K562 (cell line): Measurements from ENCODE around the gene SGIP1. TPM values are rescaled to one million over a fixed set of nuclear protein-coding genes. Genes with fewer than 3 reads are reported as not detected.

Source experiments
- ATAC-seq: fragments of 200-7000 bp; cut with Tn5 transposase; 3 replicates; pipeline ENCODE4 v1.9.1; 2020; ENCODE audit warnings: moderate library complexity
- BruUV-seq: library from RNA; stranded (reverse); fragments of 400-500 nt; replicated peaks from 2 replicates; lab custom pipeline; 2021; lab: Mats Ljungman, UMichigan
- CTCF ChIA-PET: fragments of 300-600 bp; formaldehyde crosslinking; extraction: SDS; loops from one replicate; lab custom pipeline; 2021; ENCODE audit warnings: low intra/inter-chr PET ratio; lab: Yijun Ruan, JAX
- POLR2A ChIA-PET: fragments of 300-600, 350-650 bp; sonication (Branson Sonifier 250); formaldehyde crosslinking; extraction: SDS; loops from one replicate; lab custom pipeline; 2021; ENCODE audit warnings: antibody characterized with exemption, inconsistent platforms; lab: Yijun Ruan, JAX
- DNase-seq, 4 experiments: peaks; one replicate each; pipeline versions ENCODE4 v3.0.0 to v3.0.0-alpha.2; 2011 to 2018; ENCODE audit warnings: low spot score in 3 of 4, mixed read lengths in 3 of 4; ENCODE audit errors: extremely low read depth in 1 of 4
- FAIRE-seq: peaks from 2 replicates; lab custom pipeline; 2011; peaks lifted over from hg19 to GRCh38; lab: Jason Lieb, UNC
- H2AFZ ChIP-seq: 2 replicates; pipeline ENCODE4 v1.6.0; 2011; ENCODE audit warnings: low read depth, low read length, control low read depth, inconsistent platforms
- H3K27ac ChIP-seq: fragments of 200-600 bp; 3 replicates; pipeline ENCODE4 v1.8.0; 2011; ENCODE audit warnings: low read depth, mild to moderate bottlenecking, control low read depth, inconsistent platforms, low read length, moderate library complexity, mixed read lengths; ENCODE audit errors: extremely low read depth
- H3K27me3 ChIP-seq, 2 experiments: fragments of 300-600 bp in 1 of 2; 2 replicates in 1 of 2; 3 replicates in 1 of 2; pipeline versions ENCODE4 v1.6.0 to v1.8.0; 2011; ENCODE audit warnings: inconsistent platforms in 2 of 2, low read length in 2 of 2, mild to moderate bottlenecking in 1 of 2, mixed read lengths in 1 of 2, moderate library complexity in 1 of 2; ENCODE audit not compliant: control insufficient read depth in 2 of 2, insufficient read depth in 2 of 2
- H3K36me3 ChIP-seq: fragments of 300-600 bp; 3 replicates; pipeline ENCODE4 v1.8.0; 2011; ENCODE audit warnings: mild to moderate bottlenecking, low read length, inconsistent platforms; ENCODE audit not compliant: control insufficient read depth, insufficient read depth
- H3K4me1 ChIP-seq, 2 experiments: fragments of 200-600 bp in 1 of 2; replicated peaks in 1 of 2; 2 replicates in 1 of 2; 3 replicates in 1 of 2; pipeline versions ENCODE4 v1.5.1 to v1.8.0; 2011; ENCODE audit warnings: inconsistent platforms in 2 of 2, low read length in 2 of 2, mild to moderate bottlenecking in 1 of 2, mixed read lengths in 1 of 2, moderate library complexity in 1 of 2; ENCODE audit not compliant: control insufficient read depth in 2 of 2, insufficient read depth in 2 of 2
- H3K4me2 ChIP-seq: 2 replicates; pipeline ENCODE4 v1.6.1; 2011; ENCODE audit warnings: low read length, control low read depth, inconsistent platforms, mixed read lengths; ENCODE audit not compliant: insufficient read depth
- H3K4me3 ChIP-seq: fragments of 200-600 bp; sonication (generic), shearing (Covaris generic); 2 replicates; pipeline ENCODE4 v1.5.1; 2016; ENCODE audit warnings: control low read depth, inconsistent platforms
- H3K79me2 ChIP-seq: fragments of 200-600 bp; 3 replicates; pipeline ENCODE4 v1.8.0; 2011; ENCODE audit warnings: low read length, inconsistent platforms; ENCODE audit not compliant: control insufficient read depth, insufficient read depth
- H3K9ac ChIP-seq, 2 experiments: 2 replicates each; pipeline versions ENCODE4 v1.6.0 to v1.6.1; 2011; ENCODE audit warnings: low read depth in 2 of 2, low read length in 2 of 2, control low read depth in 1 of 2, inconsistent platforms in 1 of 2, mild to moderate bottlenecking in 1 of 2, mixed read lengths in 1 of 2; ENCODE audit not compliant: insufficient read depth in 1 of 2
- H3K9me1 ChIP-seq: one replicate; pipeline ENCODE4 v1.6.0; 2011; ENCODE audit warnings: inconsistent platforms, mild to moderate bottlenecking, low read length, moderate library complexity; ENCODE audit not compliant: control insufficient read depth, insufficient read depth
- H3K9me3 ChIP-seq: replicated peaks from 2 replicates; pipeline ENCODE4 v1.5.1; 2011; ENCODE audit warnings: low read depth, low read length, inconsistent platforms; ENCODE audit not compliant: control insufficient read depth, insufficient read depth
- H4K20me1 ChIP-seq: replicated peaks from 2 replicates; pipeline ENCODE4 v1.6.1; 2011; ENCODE audit warnings: low read length, inconsistent platforms, mixed read lengths; ENCODE audit not compliant: control insufficient read depth, insufficient read depth
- COPS2 ChIP-seq: fragments of 450-650 bp; conservative IDR thresholded peaks from 2 replicates; pipeline ENCODE4 v1.6.1; 2016; ENCODE audit warnings: mild to moderate bottlenecking, moderate library complexity
- FOXJ2 ChIP-seq: fragments of 200-800 bp; sonication (Bioruptor generic); IDR thresholded peaks from 2 replicates; pipeline ENCODE4 v1.6.1; 2016; ENCODE audit warnings: missing genetic modification characterization, missing compliant biosample characterization
- MYNN ChIP-seq, 2 experiments: sonication (generic); formaldehyde crosslinking in 1 of 2; IDR thresholded peaks; 2 replicates each; pipeline versions ENCODE4 v1.5.0 to v1.6.1; 2016 to 2020; ENCODE audit warnings: antibody characterized with exemption in 1 of 2, missing genetic modification reagents in 1 of 2
- NR2C1 ChIP-seq, 2 experiments: fragments of 450-650 bp; IDR thresholded peaks; 2 replicates each; pipeline ENCODE4 v1.6.1; 2017; ENCODE audit warnings: mild to moderate bottlenecking in 2 of 2, antibody characterized with exemption in 1 of 2, inconsistent platforms in 1 of 2, missing compliant biosample characterization in 1 of 2, missing genetic modification characterization in 1 of 2
- PHTF2 ChIP-seq: fragments of 250-450 bp; sonication (Bioruptor Pico); IDR thresholded peaks from 2 replicates; pipeline ENCODE4 v1.5.0; 2021; ENCODE audit warnings: mild to moderate bottlenecking
- RCOR1 ChIP-seq, 2 experiments: IDR thresholded peaks; 2 replicates each; pipeline ENCODE4 v1.6.1; 2012; ENCODE audit warnings: low read depth in 2 of 2, low read length in 2 of 2, borderline replicate concordance in 1 of 2, improper control_type of control experiment in 1 of 2
- ZNF263 ChIP-seq: sonication (generic); formaldehyde crosslinking; IDR thresholded peaks from 2 replicates; pipeline ENCODE4 v1.8.0; 2022; ENCODE audit warnings: mild to moderate bottlenecking, missing genetic modification reagents, borderline replicate concordance
- WGBS: fragments of 100-300 bp; shearing (Covaris generic); methylation state at CpG from one replicate; pipeline ENCODE4 v1.1.6; 2016; ENCODE audit warnings: low coverage, mixed read lengths; ENCODE audit not compliant: insufficient coverage; ENCODE audit errors: missing lambda C conversion rate; 5-methylcytosine and 5-hydroxymethylcytosine counted together
- in situ Hi-C: fragments of 300-500 bp; cut with MboI; formaldehyde crosslinking; loops from 4 replicates; pipeline ENCODE4 v1.15.0; 2018; ENCODE audit warnings: inconsistent platforms, mixed read lengths
- intact Hi-C: fragments of 100-400 bp; cut with micrococcal nuclease; formaldehyde crosslinking; loops from 2 replicates; pipeline ENCODE4 v1.14.2; 2022
- polyA plus RNA-seq, 8 experiments: library from polyadenylated mRNA; depleted of rRNA in 4 of 8; stranded (reverse) in 5 of 8; unstranded in 3 of 8; fragments of >200 nt; fragmentation: Nextera tagmentation in 2 of 8; fragmentation: Illumina TruSeq in 1 of 8; extraction: Ambion mirVana in 2 of 8; extraction: Trizol in 1 of 8; gene quantifications; 2 replicates each; pipeline versions ENCODE4 v1.2.1 to v1.2.3, GENCODE V29; 2011 to 2014; ENCODE audit warnings: inconsistent platforms in 1 of 8, missing spikeins in 1 of 8
- total RNA-seq, 7 experiments: library from RNA; depleted of rRNA in 6 of 7; stranded (reverse); fragments of >200 nt in 6 of 7; fragmentation: Illumina TruSeq in 2 of 7; extraction: Trizol in 2 of 7; gene quantifications; 2 replicates each; pipeline versions ENCODE4 v1.2.1 to v1.2.3, GENCODE V29; 2011 to 2021; ENCODE audit warnings: low replicate concordance in 1 of 7
- TF ChIP-seq, protein P1 (sequence below), 2 experiments: fragments of 450-650 bp in 1 of 2; sonication (generic) in 1 of 2; formaldehyde crosslinking in 1 of 2; IDR thresholded peaks in 1 of 2; conservative IDR thresholded peaks in 1 of 2; 2 replicates each; pipeline versions ENCODE4 v1.6.1 to v1.8.1; 2016 to 2023; ENCODE audit warnings: mild to moderate bottlenecking in 2 of 2, moderate library complexity in 2 of 2, inconsistent platforms in 1 of 2, missing genetic modification reagents in 1 of 2
- TF ChIP-seq, protein P2 (sequence below): sonication (generic); formaldehyde crosslinking; IDR thresholded peaks from 2 replicates; pipeline ENCODE4 v1.8.0; 2022; ENCODE audit warnings: mild to moderate bottlenecking, low read depth, missing genetic modification reagents
- TF ChIP-seq, protein P3 (sequence below): sonication (generic); formaldehyde crosslinking; IDR thresholded peaks from 2 replicates; pipeline ENCODE4 v1.8.0; 2022; ENCODE audit warnings: missing genetic modification reagents, mild to moderate bottlenecking, borderline replicate concordance
- TF ChIP-seq, protein P4 (sequence below): sonication (generic); formaldehyde crosslinking; IDR thresholded peaks from 2 replicates; pipeline ENCODE4 v1.5.0; 2020; ENCODE audit warnings: missing genetic modification reagents

Gene SGIP1
- total and polyA plus RNA-seq, 9 of the 15 experiments (the other 6 are each of a cell fraction or from before 2014, with no cell fraction given): 0.07 to 0.35 TPM; not detected in 7

DNA sequence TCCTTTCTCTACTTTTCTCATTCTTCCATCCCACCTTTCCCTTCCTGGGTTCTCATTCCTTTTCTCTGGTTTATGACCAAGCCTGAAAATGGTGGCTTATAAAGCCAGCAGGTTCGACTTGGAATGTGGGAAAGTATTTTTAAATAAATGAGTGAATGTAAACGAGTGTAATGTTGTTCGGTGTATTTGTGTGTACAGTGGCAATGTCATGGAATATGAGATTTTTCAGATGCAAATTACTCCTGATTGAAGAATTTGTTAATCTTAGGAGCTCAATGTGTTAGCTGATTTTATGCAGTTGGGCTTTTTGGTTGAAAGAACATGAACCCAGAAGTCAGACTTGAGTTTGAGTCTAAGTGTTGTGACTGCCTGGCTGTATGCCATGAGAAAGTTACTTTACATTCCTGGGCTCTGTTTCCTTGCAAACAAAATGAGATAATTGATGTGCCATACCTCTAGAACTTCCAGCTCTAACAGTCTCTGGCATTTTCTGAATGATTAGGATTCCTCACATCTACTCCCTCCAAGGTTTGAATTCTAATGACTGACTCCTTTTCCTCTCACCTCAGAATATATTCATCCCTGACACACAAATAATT, 6.6 kb downstream of the SGIP1 start:
- FAIRE-seq: no peak
- Histone ChIP-seq H3K36me3 (no peaks in the 10 kb centered on the region), H3K27me3 (peaks cover 0 to 2% of the 10 kb centered on the region in 2 experiments; a peak in 1 of 5 replicates), H4K20me1 (no peaks in the 10 kb centered on the region), H3K4me2 (no peak overlapping the region), H3K4me1 (no peaks in the 10 kb centered on the region), H3K9me3 (no peaks in the 10 kb centered on the region), H3K27ac (no peak overlapping the region), H3K9me1 (no peaks in the 10 kb centered on the region), H2AFZ (no peak overlapping the region), H3K9ac (no peak overlapping the region), H3K4me3 (no peak overlapping the region), H3K79me2 (no peaks in the 10 kb centered on the region)
- BruUV-seq: no TSS peak
- ChIA-PET POLR2A (no interaction called here), CTCF (no interaction called here)
- intact Hi-C loops (no loop called here), in situ Hi-C loops (no loop called here)
- TF ChIP-seq COPS2: no peak
- no peak for TF ChIP-seq NR2C1 (IDR thresholded peaks at IDR 0.05)
- TF ChIP-seq NR2C1 (tag; IDR thresholded peaks at IDR 0.05): no peak
- TF ChIP-seq PHTF2: no peak
- TF ChIP-seq, protein P1, sequence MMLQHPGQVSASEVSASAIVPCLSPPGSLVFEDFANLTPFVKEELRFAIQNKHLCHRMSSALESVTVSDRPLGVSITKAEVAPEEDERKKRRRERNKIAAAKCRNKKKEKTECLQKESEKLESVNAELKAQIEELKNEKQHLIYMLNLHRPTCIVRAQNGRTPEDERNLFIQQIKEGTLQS (IDR thresholded peaks at IDR 0.05): no peak
- TF ChIP-seq, protein P1 (CRISPR knock-in tag; conservative IDR thresholded peaks at IDR 0.05): no peak
- TF ChIP-seq, protein P2, sequence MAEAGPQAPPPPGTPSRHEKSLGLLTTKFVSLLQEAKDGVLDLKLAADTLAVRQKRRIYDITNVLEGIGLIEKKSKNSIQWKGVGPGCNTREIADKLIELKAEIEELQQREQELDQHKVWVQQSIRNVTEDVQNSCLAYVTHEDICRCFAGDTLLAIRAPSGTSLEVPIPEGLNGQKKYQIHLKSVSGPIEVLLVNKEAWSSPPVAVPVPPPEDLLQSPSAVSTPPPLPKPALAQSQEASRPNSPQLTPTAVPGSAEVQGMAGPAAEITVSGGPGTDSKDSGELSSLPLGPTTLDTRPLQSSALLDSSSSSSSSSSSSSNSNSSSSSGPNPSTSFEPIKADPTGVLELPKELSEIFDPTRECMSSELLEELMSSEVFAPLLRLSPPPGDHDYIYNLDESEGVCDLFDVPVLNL (CRISPR knock-in tag): no peak
- no peak for TF ChIP-seq RCOR1 (IDR thresholded peaks at IDR 0.05; ENCODE audit: borderline replicate concordance in 1 of 2, low read depth in 2 of 2, low read length in 2 of 2)
- no peak for TF ChIP-seq ZNF263
- TF ChIP-seq, protein P3, sequence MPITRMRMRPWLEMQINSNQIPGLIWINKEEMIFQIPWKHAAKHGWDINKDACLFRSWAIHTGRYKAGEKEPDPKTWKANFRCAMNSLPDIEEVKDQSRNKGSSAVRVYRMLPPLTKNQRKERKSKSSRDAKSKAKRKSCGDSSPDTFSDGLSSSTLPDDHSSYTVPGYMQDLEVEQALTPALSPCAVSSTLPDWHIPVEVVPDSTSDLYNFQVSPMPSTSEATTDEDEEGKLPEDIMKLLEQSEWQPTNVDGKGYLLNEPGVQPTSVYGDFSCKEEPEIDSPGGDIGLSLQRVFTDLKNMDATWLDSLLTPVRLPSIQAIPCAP: no peak
- TF ChIP-seq FOXJ2 (tag): no peak
- no peak for TF ChIP-seq MYNN (IDR thresholded peaks at IDR 0.05)
- TF ChIP-seq MYNN (CRISPR knock-in tag; IDR thresholded peaks at IDR 0.05): no peak
- TF ChIP-seq, protein P4, sequence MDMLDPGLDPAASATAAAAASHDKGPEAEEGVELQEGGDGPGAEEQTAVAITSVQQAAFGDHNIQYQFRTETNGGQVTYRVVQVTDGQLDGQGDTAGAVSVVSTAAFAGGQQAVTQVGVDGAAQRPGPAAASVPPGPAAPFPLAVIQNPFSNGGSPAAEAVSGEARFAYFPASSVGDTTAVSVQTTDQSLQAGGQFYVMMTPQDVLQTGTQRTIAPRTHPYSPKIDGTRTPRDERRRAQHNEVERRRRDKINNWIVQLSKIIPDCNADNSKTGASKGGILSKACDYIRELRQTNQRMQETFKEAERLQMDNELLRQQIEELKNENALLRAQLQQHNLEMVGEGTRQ (CRISPR knock-in tag): no peak
- ATAC-seq: no peak
- 0% methylated on average over 3 of the region's 3 CpGs for WGBS
- DNase-seq: no peak
